DOHH2 (cell line): ENCODE results near the gene HSPG2.

Experiments used
- CTCF ChIP-seq: fragments of 200-600 bp; sonication (generic); IDR thresholded peaks from one replicate; pipeline ENCODE4 v1.5.1; 2014; ENCODE audit warnings: antibody characterized with exemption, mild to moderate bottlenecking, low read depth, low read length; ENCODE audit not compliant: poor library complexity, severe bottlenecking
- EZH2phosphoT487 ChIP-seq: fragments of 200-600 bp; sonication (generic); IDR thresholded peaks from 2 replicates; pipeline ENCODE4 v1.6.1; 2017; ENCODE audit warnings: borderline replicate concordance, mild to moderate bottlenecking, antibody characterized with exemption, low read length, moderate library complexity, mixed read lengths

- no peak for TF ChIP-seq CTCF
- TF ChIP-seq EZH2phosphoT487: no peak
These were observed 13.6 kb upstream of the HSPG2 start for GRCh38 chr1:21950734-21951133.
